Measurements from ENCODE around the gene SF3B2. TPM values are rescaled to one million over a fixed set of nuclear protein-coding genes. Genes with fewer than 3 reads are reported as not detected.

SF3B2 gene
- total RNA-seq, 2 donors from 2014 or later: 209 to 254 TPM

- Histone ChIP-seq H3K9me3 (ENCODE audit: control insufficient read depth, low read length) (no peaks in the 10 kb centered on the region), H3K27me3 (ENCODE audit: control insufficient read depth, insufficient read depth, low read length, poor library complexity, severe bottlenecking) (no peaks in the 10 kb centered on the region), H3K36me3 (ENCODE audit: control insufficient read depth, insufficient read depth, low read length) (peaks cover 5% of the 10 kb centered on the region), H3K27ac (ENCODE audit: low read depth, low read length) (no peak within 1 kb of the TSS), H3K4me3 (ENCODE audit: low read length) (peak within 1 kb of the TSS; percentile 71), H3K4me1 (ENCODE audit: control insufficient read depth, insufficient read depth, low read length) (peaks cover 10% of the 10 kb centered on the region), H3K9ac (ENCODE audit: extremely low read depth, low read length, poor library complexity, severe bottlenecking) (peak within 1 kb of the TSS; percentile 20)
- H3K27ac Mint-ChIP-seq: no peak within 1 kb of the TSS
- H3K4me1 Mint-ChIP-seq: peaks cover 32% of the 10 kb centered on the region
- H3K27me3 Mint-ChIP-seq (ENCODE audit: insufficient read depth): peaks cover 4% of the 10 kb centered on the region
- DNase-seq: peak; percentile 87
- H3K9me3 Mint-ChIP-seq: no peaks in the 10 kb centered on the region
- peak within 1 kb of the TSS; percentile 63 for H3K4me3 Mint-ChIP-seq
- 2 to 8% methylated on average over 7 to 30 of the region's 39 CpGs for WGBS, 2 experiments (ENCODE audit: insufficient coverage in 1 of 2, insufficient read length in 1 of 2)
- TF ChIP-seq CTCF (conservative IDR thresholded peaks at IDR 0.05): peak; percentile 16
- H3K36me3 Mint-ChIP-seq (ENCODE audit: low read depth): peaks cover 12% of the 10 kb centered on the region
Observed at GRCh38 chr11:66048547-66049323, 3.4 kb upstream of the SF3B2 start, which contains the start of gene GAL3ST3. Gene GAL3ST3, minus strand, starts transcription at chr11:66049161. Its CDS starts 3,746 bp downstream, at chr11:66045415.

GRCh38 chr11:66050581-66051231 is 1.5 kb upstream of the SF3B2 start:
- Mint-ChIP-seq H3K9me3 (no peaks in the 10 kb centered on the region), H3K27me3 (ENCODE audit: insufficient read depth) (peaks cover 4% of the 10 kb centered on the region), H3K27ac (peak overlapping the region; percentile 90), H3K4me1 (peaks cover 23% of the 10 kb centered on the region), H3K4me3 (peak overlapping the region; percentile 99), H3K36me3 (ENCODE audit: low read depth) (peaks cover 17% of the 10 kb centered on the region)
- H3K4me1 ChIP-seq (ENCODE audit: control insufficient read depth, insufficient read depth, low read length): peaks cover 7% of the 10 kb centered on the region
- H3K27me3 ChIP-seq (ENCODE audit: control insufficient read depth, insufficient read depth, low read length, poor library complexity, severe bottlenecking): no peaks in the 10 kb centered on the region
- peaks cover 23% of the 10 kb centered on the region for H3K36me3 ChIP-seq (ENCODE audit: control insufficient read depth, insufficient read depth, low read length)
- 88% methylated on average over 2 to 5 of the region's 5 CpGs for WGBS, 2 experiments (ENCODE audit: insufficient coverage in 1 of 2, insufficient read length in 1 of 2)
- H3K27ac ChIP-seq (ENCODE audit: low read depth, low read length): peak overlapping the region; percentile 91
- H3K4me3 ChIP-seq (ENCODE audit: low read length): peak overlapping the region; percentile 79
- H3K9ac ChIP-seq (ENCODE audit: extremely low read depth, low read length, poor library complexity, severe bottlenecking): no peak overlapping the region
- peak; percentile 23 for TF ChIP-seq CTCF (conservative IDR thresholded peaks at IDR 0.05)
- DNase-seq: peak; percentile 63
- no peaks in the 10 kb centered on the region for H3K9me3 ChIP-seq (ENCODE audit: control insufficient read depth, low read length)

GRCh38 chr11:66051371-66051765 is 796 bp upstream of the SF3B2 start:
- peak overlapping the region; percentile 90 for H3K27ac Mint-ChIP-seq

More at GRCh38 chr11:66051371-66051765, 796 bp upstream of the SF3B2 start:
- Histone ChIP-seq H3K9me3 (ENCODE audit: control insufficient read depth, low read length) (no peaks in the 10 kb centered on the region), H3K36me3 (ENCODE audit: control insufficient read depth, insufficient read depth, low read length) (peaks cover 28% of the 10 kb centered on the region), H3K9ac (ENCODE audit: extremely low read depth, low read length, poor library complexity, severe bottlenecking) (peak overlapping the region; percentile 60), H3K27ac (ENCODE audit: low read depth, low read length) (peak overlapping the region; percentile 91), H3K4me3 (ENCODE audit: low read length) (peak overlapping the region; percentile 79), H3K27me3 (ENCODE audit: control insufficient read depth, insufficient read depth, low read length, poor library complexity, severe bottlenecking) (no peaks in the 10 kb centered on the region), H3K4me1 (ENCODE audit: control insufficient read depth, insufficient read depth, low read length) (peaks cover 6% of the 10 kb centered on the region)
- WGBS, 2 experiments (ENCODE audit: insufficient coverage in 1 of 2, insufficient read length in 1 of 2): 30 to 31% methylated on average over 9 to 12 of the region's 12 CpGs
- Mint-ChIP-seq H3K36me3 (ENCODE audit: low read depth) (peaks cover 22% of the 10 kb centered on the region), H3K9me3 (no peaks in the 10 kb centered on the region), H3K4me1 (peaks cover 22% of the 10 kb centered on the region), H3K27me3 (ENCODE audit: insufficient read depth) (peaks cover 4% of the 10 kb centered on the region), H3K4me3 (peak overlapping the region; percentile 99)
- no peak for DNase-seq
- no peak for TF ChIP-seq CTCF (conservative IDR thresholded peaks at IDR 0.05)
